ENCODE results near the gene TTLL8.

DNA sequence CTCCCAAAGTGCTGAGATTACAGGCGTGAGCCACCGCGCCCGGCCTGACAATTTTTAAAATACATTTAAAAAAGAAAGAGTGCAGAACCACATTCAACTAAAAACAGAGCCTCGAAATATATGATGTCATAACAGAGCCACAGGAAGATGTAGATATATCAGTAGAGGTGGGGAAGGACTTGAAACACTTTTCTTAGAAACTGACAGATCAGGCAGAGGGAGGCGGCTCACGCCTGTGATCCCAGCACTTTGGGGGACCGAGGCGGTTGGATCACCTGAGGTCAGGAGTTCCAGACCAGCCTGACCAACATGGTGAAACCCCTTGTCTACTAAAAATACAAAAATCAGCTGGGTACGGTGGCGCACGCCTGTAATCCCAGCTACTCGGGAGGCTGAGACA, 20.1 kb upstream of the TTLL8 start:
- TF ChIP-seq, protein P1, sequence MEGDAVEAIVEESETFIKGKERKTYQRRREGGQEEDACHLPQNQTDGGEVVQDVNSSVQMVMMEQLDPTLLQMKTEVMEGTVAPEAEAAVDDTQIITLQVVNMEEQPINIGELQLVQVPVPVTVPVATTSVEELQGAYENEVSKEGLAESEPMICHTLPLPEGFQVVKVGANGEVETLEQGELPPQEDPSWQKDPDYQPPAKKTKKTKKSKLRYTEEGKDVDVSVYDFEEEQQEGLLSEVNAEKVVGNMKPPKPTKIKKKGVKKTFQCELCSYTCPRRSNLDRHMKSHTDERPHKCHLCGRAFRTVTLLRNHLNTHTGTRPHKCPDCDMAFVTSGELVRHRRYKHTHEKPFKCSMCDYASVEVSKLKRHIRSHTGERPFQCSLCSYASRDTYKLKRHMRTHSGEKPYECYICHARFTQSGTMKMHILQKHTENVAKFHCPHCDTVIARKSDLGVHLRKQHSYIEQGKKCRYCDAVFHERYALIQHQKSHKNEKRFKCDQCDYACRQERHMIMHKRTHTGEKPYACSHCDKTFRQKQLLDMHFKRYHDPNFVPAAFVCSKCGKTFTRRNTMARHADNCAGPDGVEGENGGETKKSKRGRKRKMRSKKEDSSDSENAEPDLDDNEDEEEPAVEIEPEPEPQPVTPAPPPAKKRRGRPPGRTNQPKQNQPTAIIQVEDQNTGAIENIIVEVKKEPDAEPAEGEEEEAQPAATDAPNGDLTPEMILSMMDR (IDR thresholded peaks at IDR 0.05; ENCODE audit: low read length) = no peak
- TF ChIP-seq EZH2phosphoT487 (IDR thresholded peaks at IDR 0.05; ENCODE audit: low read length) (no peak), EZH2 (optimal IDR thresholded peaks at IDR 0.05; ENCODE audit: low read depth, low read length) (no peak)
